Mucosa of descending colon (tissue), 3 donors: ENCODE measurements around the gene NONO. TPM values are rescaled to one million over a fixed set of nuclear protein-coding genes. Genes with fewer than 3 reads are reported as not detected.
"Not testable (repeated sequence)": the region's sequence is repeated elsewhere in the genome, so short reads cannot be mapped to it uniquely, and the experiment has no call there.

Experiments used
- ATAC-seq: fragments of 200-7000 bp; cut with Tn5 transposase; one replicate; pipeline ENCODE4 v1.9.1; 2020; ENCODE audit warnings: mild to moderate bottlenecking, moderate library complexity
- DNase-seq, 3 donors: peaks; one replicate each; pipeline ENCODE4 v3.0.0-alpha.2; 2020
- H3K36me3 ChIP-seq: fragments of 200-600 bp; one replicate; pipeline ENCODE4 v1.8.0; 2021; ENCODE audit warnings: low read depth, mild to moderate bottlenecking
- H3K4me1 ChIP-seq: fragments of 200-600 bp; one replicate; pipeline ENCODE4 v1.8.0; 2021; ENCODE audit warnings: low read depth, mild to moderate bottlenecking
- H3K4me3 ChIP-seq: fragments of 200-600 bp; one replicate; pipeline ENCODE4 v1.8.0; 2021; ENCODE audit warnings: mild to moderate bottlenecking
- H3K9me3 ChIP-seq: fragments of 200-600 bp; one replicate; pipeline ENCODE4 v1.8.0; 2021; ENCODE audit warnings: mild to moderate bottlenecking
- intact Hi-C, 2 donors: fragments of 100-400 bp; cut with DNase I in 1 of 2; cut with micrococcal nuclease in 1 of 2; formaldehyde crosslinking; loops; one replicate each; pipeline versions ENCODE4 v1.11.0 to v1.11.1; 2022; cut with DNase I, micrococcal nuclease
- total RNA-seq, 3 donors: library from RNA; stranded (reverse); fragmentation: NEBNext Ultra II Directional in 2 of 3; extraction: Animal tissue kit (Norgen Biotek cat#: 25700) in 2 of 3; gene quantifications; one replicate each; pipeline versions ENCODE4 v1.2.1 to v1.2.4, GENCODE V29; 2021 to 2023
- TF ChIP-seq, protein P1 (sequence below): fragments of 200-600 bp; IDR thresholded peaks from one replicate; pipeline ENCODE4 v1.8.0; 2022; ENCODE audit warnings: antibody characterized with exemption, mild to moderate bottlenecking
- donor health status: DM: no; HTN: no; CAD: no; lungs with moderate emphysema.
- donor health status: DM: no; HTN: no; CAD: no.
- donor health status: DM: no; HTN: yes; CAD: no.

NONO gene
- total RNA-seq, 3 donors from 2014 or later: 166 to 218 (median 197) TPM

DNA sequence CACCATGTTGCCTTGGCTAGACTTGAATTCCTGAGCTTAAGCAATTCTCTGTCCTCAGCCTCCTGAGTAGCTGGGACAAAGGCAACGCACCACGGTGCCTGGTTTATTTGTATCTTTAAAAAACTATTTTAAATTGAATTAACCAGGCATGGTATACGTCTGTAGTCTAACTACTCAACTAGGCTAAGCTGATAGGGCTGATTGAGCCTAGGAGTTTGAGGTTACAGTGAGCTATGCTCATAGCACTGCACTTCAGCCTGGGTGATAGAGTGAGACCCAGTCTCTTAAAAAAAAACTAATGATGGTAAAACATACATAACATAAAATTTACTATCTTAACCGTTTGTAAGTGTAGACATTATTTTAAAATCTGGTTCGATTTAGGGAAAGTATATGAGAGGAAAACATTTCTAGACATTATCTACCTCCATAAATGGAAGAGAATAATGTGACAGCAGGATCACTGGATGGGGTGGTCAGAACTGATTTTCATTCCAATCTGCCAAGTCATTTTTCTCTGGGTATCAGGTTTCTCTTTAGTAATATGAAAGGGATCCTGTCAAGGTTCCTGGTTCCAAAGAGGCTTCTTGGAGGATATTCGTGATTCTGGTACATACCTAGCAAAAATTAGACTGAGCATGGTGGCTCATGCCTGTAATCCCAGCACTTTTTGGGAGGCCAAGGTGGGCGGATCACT lies 9.4 kb downstream of the NONO start:
- Histone ChIP-seq H3K9me3 (no peaks in the 10 kb centered on the region), H3K4me3 (no peak overlapping the region), H3K4me1 (no peaks in the 10 kb centered on the region), H3K36me3 (no peaks in the 10 kb centered on the region)
- no peak for ATAC-seq
- TF ChIP-seq, protein P1, sequence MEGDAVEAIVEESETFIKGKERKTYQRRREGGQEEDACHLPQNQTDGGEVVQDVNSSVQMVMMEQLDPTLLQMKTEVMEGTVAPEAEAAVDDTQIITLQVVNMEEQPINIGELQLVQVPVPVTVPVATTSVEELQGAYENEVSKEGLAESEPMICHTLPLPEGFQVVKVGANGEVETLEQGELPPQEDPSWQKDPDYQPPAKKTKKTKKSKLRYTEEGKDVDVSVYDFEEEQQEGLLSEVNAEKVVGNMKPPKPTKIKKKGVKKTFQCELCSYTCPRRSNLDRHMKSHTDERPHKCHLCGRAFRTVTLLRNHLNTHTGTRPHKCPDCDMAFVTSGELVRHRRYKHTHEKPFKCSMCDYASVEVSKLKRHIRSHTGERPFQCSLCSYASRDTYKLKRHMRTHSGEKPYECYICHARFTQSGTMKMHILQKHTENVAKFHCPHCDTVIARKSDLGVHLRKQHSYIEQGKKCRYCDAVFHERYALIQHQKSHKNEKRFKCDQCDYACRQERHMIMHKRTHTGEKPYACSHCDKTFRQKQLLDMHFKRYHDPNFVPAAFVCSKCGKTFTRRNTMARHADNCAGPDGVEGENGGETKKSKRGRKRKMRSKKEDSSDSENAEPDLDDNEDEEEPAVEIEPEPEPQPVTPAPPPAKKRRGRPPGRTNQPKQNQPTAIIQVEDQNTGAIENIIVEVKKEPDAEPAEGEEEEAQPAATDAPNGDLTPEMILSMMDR: no peak
- intact Hi-C loops: no loop called here
- no peak for DNase-seq

DNA sequence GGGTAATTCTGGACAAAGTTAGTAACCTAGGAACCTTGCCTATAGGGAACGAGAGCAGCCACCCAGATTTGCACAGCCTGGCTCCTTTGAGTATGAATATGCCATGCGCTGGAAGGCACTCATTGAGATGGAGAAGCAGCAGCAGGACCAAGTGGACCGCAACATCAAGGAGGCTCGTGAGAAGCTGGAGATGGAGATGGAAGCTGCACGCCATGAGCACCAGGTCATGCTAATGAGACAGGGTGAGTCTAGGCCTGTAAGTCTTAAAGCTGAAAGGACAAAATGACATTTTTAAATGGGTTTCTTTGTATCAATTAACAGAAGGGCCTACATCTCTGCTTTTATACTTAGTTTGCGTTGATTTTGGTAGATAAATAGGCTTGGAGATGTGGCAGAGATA lies 13.4 kb downstream of the NONO start:
- intact Hi-C loops: no loop called here
- H3K4me1 ChIP-seq: no peaks in the 10 kb centered on the region
- no peak for ATAC-seq
- no peak overlapping the region for H3K4me3 ChIP-seq
- TF ChIP-seq, protein P1: no peak
- no peaks in the 10 kb centered on the region for H3K9me3 ChIP-seq
- no peaks in the 10 kb centered on the region for H3K36me3 ChIP-seq
- no peak for DNase-seq

DNA sequence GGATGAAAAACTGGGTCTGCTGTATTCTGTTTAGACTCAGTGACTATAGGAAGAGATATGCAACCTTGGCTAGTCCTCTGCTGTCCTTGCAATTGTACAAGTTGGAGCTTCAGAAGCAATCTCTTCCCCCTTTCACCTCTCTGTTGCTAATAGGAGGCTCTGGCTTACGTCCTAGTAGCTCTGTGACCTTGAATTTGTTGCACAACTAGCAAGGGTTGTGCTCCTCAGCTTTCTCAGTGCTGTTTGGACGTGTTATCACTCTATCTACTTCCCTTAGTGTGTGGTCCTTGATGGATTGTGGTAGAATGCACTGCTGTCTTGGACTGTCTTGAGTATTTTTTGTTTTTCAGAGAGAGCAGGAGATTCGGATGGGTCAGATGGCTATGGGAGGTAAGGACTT lies 14.7 kb downstream of the NONO start:
- intact Hi-C loops: no loop called here
- no peak for ATAC-seq

DNA sequence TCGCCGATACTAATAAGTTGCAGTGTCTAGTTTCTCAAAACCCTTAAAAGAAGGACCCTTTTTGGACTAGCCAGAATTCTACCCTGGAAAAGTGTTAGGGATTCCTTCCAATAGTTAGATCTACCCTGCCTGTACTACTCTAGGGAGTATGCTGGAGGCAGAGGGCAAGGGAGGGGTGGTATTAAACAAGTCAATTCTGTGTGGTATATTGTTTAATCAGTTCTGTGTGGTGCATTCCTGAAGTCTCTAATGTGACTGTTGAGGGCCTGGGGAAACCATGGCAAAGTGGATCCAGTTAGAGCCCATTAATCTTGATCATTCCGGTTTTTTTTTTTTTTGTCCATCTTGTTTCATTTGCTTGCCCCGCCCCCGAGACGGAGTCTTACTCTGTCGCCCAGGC lies 16.6 kb downstream of the NONO start:
- H3K4me1 ChIP-seq, H3K36me3 ChIP-seq, intact Hi-C loops, H3K4me3 ChIP-seq, ATAC-seq, DNase-seq, H3K9me3 ChIP-seq: not testable (repeated sequence)

More for the DNA sequence above, 14.7 kb downstream of the NONO start:
- Histone ChIP-seq H3K4me3 (no peak overlapping the region), H3K36me3 (no peaks in the 10 kb centered on the region), H3K9me3 (no peaks in the 10 kb centered on the region), H3K4me1 (no peaks in the 10 kb centered on the region)
- DNase-seq: no peak
- TF ChIP-seq, protein P1: no peak

DNA sequence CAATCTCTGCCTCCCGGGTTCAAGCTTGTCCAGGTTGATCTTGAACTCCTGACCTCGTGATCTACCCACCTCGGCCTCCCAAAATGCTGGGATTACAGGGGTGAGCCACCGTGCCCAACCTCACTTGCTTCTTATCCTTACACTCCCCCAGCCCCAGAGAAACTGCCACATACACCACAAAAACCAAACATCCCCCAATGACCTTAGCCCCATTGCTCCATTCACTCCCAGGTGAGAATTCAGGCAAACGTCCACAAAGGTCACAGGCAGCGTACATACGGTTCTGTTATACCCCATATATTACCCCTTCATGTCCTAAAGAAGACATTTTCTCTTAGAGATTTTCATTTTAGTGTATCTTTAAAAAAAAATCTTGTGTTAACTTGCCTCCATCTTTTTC lies 17.1 kb downstream of the NONO start:
- H3K36me3 ChIP-seq, DNase-seq, intact Hi-C loops, ATAC-seq, H3K4me1 ChIP-seq, H3K4me3 ChIP-seq, H3K9me3 ChIP-seq: not testable (repeated sequence)

DNA sequence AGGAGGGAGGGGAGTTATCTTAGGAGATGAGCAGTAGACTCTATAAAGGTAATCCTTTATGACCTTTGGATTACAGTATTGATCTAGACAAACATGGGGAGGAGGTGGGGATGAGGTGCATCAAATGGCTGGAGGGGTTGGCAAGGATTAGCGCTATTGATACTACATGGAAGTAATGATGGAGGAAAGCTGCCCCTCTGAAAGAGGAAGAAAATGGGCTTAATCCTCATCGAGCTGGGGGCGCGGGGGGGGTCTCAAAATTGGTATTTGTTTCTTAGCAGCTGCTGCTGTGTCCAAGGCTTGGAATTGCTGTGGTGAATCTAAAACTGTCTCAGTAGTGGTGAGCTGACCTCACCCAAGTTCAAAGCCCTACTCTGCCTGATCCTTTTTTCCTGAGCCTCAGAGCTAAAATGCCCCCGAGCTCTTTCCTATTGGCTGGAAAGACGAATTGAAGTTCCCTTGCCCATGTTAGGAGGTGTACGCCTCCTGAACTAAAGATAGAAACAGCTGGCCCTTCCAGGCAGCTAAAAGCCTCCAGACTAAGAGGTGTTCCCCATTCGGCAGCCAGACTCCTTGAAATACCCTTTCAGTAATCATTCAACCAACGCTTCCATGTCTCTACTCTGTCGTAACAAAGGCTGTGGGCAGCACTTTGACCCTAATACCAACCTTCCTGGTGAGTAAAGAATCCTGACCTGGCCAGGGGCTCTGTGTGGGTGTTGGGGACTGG lies 17.9 kb downstream of the NONO start, which contains the start of gene ITGB1BP2:
Gene ITGB1BP2, plus strand, starts transcription at position 556 of the 730 bp plus-strand sequence. Its CDS starts 57 bp downstream, at position 613.
- H3K4me1 ChIP-seq: no peaks in the 10 kb centered on the region
- no peaks in the 10 kb centered on the region for H3K36me3 ChIP-seq
- DNase-seq (no peak), ATAC-seq (no peak)
- no peak within 1 kb of the TSS for H3K4me3 ChIP-seq
- H3K9me3 ChIP-seq: no peaks in the 10 kb centered on the region
- TF ChIP-seq, protein P1: no peak
- intact Hi-C loops: no loop called here
